ENCODE measurements around the gene DSCAML1. TPM values are rescaled to one million over a fixed set of nuclear protein-coding genes. Genes with fewer than 3 reads are reported as not detected.

DSCAML1 gene
- total RNA-seq, 1 experiment from 2014 or later, result 0.15 TPM

- Histone ChIP-seq H2BK120ac (ENCODE audit: low read depth, low read length, poor library complexity, severe bottlenecking) (no peak overlapping the region), H2BK15ac (ENCODE audit: low read depth, low read length) (no peak overlapping the region), H3K23me2 (ENCODE audit: insufficient read length, low read depth, low read length, poor library complexity, severe bottlenecking) (no peaks in the 10 kb centered on the region), H4K5ac (ENCODE audit: insufficient read length, low read depth, low read length) (no peak overlapping the region), H4K20me1 (ENCODE audit: control insufficient read depth, insufficient read depth, insufficient read length) (no peaks in the 10 kb centered on the region), H4K91ac (ENCODE audit: insufficient read length, low read depth, low read length) (no peak overlapping the region), H2BK5ac (ENCODE audit: insufficient read length, low read length) (no peak overlapping the region), H3K56ac (ENCODE audit: insufficient read length, low read depth, low read length) (no peak overlapping the region), H2BK12ac (ENCODE audit: insufficient read length, low read depth, low read length) (no peak overlapping the region), H2AFZ (ENCODE audit: low read length) (no peak overlapping the region), H3K79me2 (ENCODE audit: insufficient read depth, low read length) (no peaks in the 10 kb centered on the region), H3K9ac (ENCODE audit: extremely low read depth, insufficient read length, low read length) (no peak overlapping the region), H3K23ac (ENCODE audit: insufficient read length, low read depth, low read length) (no peak overlapping the region), H3K18ac (ENCODE audit: insufficient read length, low read depth, low read length) (no peak overlapping the region), H3K14ac (ENCODE audit: insufficient read depth, low read length) (no peak overlapping the region), H3K4me2 (ENCODE audit: insufficient read depth, insufficient read length, low read length) (no peak overlapping the region), H3K27me3 (ENCODE audit: insufficient read depth, low read length) (no peaks in the 10 kb centered on the region), H3K27ac (ENCODE audit: insufficient read length, low read depth, low read length) (no peak overlapping the region), H2BK20ac (ENCODE audit: low read depth, low read length, poor library complexity, severe bottlenecking) (no peak overlapping the region), H3K4me1 (ENCODE audit: insufficient read depth, low read length) (no peaks in the 10 kb centered on the region), H3K4ac (ENCODE audit: low read depth, low read length) (no peak overlapping the region), H2AK5ac (ENCODE audit: insufficient read length, low read length) (no peak overlapping the region), H3K79me1 (ENCODE audit: insufficient read depth, low read depth, low read length, poor library complexity, severe bottlenecking) (no peaks in the 10 kb centered on the region), H3T11ph (ENCODE audit: low read length) (no peak overlapping the region), H3K9me3 (ENCODE audit: control insufficient read depth, low read depth, low read length) (no peaks in the 10 kb centered on the region), H4K8ac (replicated peaks; ENCODE audit: insufficient read length, low read depth, low read length) (no peak overlapping the region)
- peak overlapping the region in 1 of 2 experiments; percentile 4; a peak in 2 of 5 replicates for H3K4me3 Mint-ChIP-seq
- peak; percentile 68 for TF ChIP-seq CTCF (conservative IDR thresholded peaks at IDR 0.05)
- H3K27ac Mint-ChIP-seq, result no peak overlapping the region
- peaks cover 19 to 31% of the 10 kb centered on the region in 2 experiments for H3K4me1 Mint-ChIP-seq
- no peaks in the 10 kb centered on the region for H3K36me3 Mint-ChIP-seq (ENCODE audit: insufficient read depth in 1 of 3, low read depth in 3 of 3)
- DNase-seq, result peak; percentile 81
- H3K27me3 Mint-ChIP-seq (ENCODE audit: low read depth), result peaks cover 37% of the 10 kb centered on the region
- 100% methylated on average over 1 of the region's 22 CpGs for WGBS (ENCODE audit: extremely low coverage, insufficient read length, low lambda C conversion rate)
- H3K9me3 Mint-ChIP-seq, result no peaks in the 10 kb centered on the region
Measured at GRCh38 chr11:117809236-117810055, 12.4 kb upstream of the DSCAML1 start.

Measured in H9 (cell line).